HEK293T (cell line): ENCODE measurements around the gene TMEM229A.

Experiments
- BHLHE40 ChIP-seq: fragments of 450-650 bp; IDR thresholded peaks from 2 replicates; pipeline ENCODE4 v1.6.1; 2016; ENCODE audit warnings: mild to moderate bottlenecking, moderate library complexity, borderline replicate concordance
- CTBP1 ChIP-seq: fragments of 450-650 bp; IDR thresholded peaks from 2 replicates; pipeline ENCODE4 v1.6.1; 2016; ENCODE audit warnings: borderline replicate concordance
- FOXA1 ChIP-seq: fragments of 450-650 bp; IDR thresholded peaks from 2 replicates; pipeline ENCODE4 v1.6.1; 2016; ENCODE audit warnings: mild to moderate bottlenecking
- FOXK2 ChIP-seq: fragments of 450-650 bp; IDR thresholded peaks from 2 replicates; pipeline ENCODE4 v1.6.1; 2016; ENCODE audit warnings: mild to moderate bottlenecking
- FOXM1 ChIP-seq: fragments of 450-650 bp; IDR thresholded peaks from 2 replicates; pipeline ENCODE4 v1.6.1; 2017; ENCODE audit warnings: mild to moderate bottlenecking, borderline replicate concordance
- NFRKB ChIP-seq: fragments of 450-650 bp; IDR thresholded peaks from 2 replicates; pipeline ENCODE4 v1.6.1; 2016; ENCODE audit warnings: mild to moderate bottlenecking, moderate library complexity
- SP1 ChIP-seq: fragments of 450-650 bp; IDR thresholded peaks from 2 replicates; pipeline ENCODE4 v1.6.1; 2017

GRCh38 chr7:124056234-124056633 is 23.4 kb upstream of the TMEM229A start:
- TF ChIP-seq NFRKB (no peak), FOXA1 (no peak), FOXM1 (no peak), FOXK2 (no peak), BHLHE40 (no peak), SP1 (no peak), CTBP1 (no peak)
